ENCODE data around the gene CPB2.

The CPB2 gene, protein sequence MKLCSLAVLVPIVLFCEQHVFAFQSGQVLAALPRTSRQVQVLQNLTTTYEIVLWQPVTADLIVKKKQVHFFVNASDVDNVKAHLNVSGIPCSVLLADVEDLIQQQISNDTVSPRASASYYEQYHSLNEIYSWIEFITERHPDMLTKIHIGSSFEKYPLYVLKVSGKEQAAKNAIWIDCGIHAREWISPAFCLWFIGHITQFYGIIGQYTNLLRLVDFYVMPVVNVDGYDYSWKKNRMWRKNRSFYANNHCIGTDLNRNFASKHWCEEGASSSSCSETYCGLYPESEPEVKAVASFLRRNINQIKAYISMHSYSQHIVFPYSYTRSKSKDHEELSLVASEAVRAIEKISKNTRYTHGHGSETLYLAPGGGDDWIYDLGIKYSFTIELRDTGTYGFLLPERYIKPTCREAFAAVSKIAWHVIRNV

DNA sequence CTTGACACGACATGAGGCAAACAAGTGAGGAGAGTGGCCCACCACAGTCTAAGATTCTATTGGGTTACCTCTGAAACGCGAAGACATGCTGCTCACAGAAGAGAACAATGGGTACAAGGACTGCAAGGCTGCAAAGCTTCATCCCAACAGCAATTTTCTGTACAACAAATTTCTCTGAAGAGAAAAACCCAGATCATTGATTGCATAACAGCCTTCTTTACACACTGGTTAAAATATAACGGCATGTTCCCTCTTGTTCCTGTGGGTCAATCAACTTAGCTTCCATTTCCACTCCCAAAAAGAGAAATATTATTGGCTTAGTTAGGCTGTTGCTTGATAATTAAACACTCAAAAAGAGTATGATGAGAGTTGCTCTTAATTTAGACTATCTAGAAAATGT is at the start of gene CPB2:
TSS of gene CPB2 (minus strand) at position 166 of the 400 bp plus-strand sequence. CDS start at position 142, 24 bp downstream.
- TF ChIP-seq ZNF274 (IDR thresholded peaks at IDR 0.05; ENCODE audit: low read depth, low read length) = no peak
- no peak within 1 kb of the TSS for H3K4me3 ChIP-seq (ENCODE audit: low read length)

DNA sequence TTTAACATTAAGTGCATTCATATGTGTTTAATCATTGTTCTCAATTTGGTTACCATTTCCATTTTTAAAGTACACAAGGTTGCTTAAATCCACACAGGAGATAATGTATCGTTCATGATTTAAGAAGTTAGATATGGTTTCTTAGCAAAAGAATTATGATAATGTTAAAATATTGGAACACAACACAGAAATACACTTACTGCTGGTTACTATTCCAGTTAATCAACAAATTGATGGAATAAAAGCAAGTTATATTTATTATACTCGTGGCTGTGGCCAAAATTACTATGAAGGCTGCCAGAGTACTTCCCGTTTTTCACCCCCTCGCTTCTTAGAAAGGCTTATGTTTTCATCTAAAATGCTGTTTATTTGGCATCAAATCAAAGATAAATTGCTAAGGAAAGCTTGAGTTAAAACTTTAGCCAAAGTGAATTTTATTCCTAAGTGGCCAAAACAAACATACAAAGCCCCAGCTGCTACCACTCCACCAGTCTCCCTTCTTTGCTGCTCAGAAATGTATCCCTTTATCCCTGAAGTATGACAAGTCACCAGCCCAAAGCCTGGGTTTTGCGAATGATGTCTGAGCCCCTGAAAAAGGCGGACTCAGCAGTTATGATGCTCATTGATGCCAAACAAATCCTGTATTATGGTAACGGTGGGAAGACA is 49.4 kb upstream of the CPB2 start:
- H3K4me3 ChIP-seq (ENCODE audit: low read length) = no peak overlapping the region
- TF ChIP-seq ZNF274 (IDR thresholded peaks at IDR 0.05; ENCODE audit: low read depth, low read length) = no peak

DNA sequence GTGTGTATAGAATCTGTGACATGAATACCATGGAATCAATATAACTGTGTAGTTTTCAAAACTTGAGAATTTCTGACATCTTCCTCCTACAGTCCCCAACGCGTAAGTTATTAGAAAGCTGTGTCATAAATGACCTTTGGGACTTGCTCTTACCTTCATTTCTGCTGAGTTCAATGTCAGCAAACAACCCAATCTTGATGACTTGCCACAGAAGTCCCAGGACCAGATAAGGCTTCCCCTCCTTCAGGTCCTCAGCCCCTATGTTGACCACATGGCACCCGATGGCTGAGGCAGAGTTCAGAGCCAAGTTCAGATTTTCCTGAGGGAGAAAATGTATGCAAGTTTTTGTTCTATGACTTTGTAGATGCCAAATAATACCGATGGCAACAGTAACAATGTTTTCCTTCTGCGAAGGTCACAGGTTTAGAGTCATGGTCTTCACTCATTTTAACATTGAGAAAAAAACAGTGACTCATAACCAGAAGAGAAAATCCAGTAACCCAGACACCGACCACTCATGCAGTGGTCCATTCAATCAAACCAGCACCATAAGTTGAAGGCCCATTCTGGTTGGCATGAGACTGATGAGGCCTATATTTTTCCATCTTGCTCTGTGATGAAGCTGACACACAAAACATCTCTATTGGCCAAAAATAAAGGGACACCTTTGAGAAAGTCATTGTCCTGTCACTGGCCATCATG is 47.9 kb upstream of the CPB2 start:
- H3K4me3 ChIP-seq (ENCODE audit: low read length) = no peak overlapping the region

DNA sequence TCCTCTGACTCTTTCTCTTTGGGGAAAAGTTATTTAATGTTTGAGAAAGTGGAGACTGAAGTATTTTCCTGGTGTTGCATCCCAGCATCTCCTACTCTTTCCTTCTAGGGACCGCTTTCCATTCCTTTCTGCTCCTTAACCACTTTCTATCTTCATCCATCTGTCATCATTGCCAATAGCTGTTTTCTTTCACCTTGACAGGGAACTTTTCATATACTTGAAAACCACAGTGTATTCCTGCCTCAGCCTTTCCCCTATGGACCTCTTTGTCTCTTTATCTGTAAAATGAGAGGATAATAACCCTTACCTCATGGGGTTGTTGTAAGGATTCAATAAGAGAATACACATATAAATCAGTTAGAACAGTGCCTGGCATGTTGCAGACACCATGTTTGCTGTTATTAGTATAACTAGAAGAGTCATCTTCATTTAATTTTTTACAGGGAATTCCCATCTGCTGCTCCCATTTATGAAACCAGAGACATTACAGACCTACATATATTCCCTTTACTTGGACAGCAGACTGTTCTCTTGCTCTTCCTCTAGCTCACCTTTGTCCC is 45.4 kb upstream of the CPB2 start:
- TF ChIP-seq ZNF274 (IDR thresholded peaks at IDR 0.05; ENCODE audit: low read depth, low read length) = no peak
- no peak overlapping the region for H3K4me3 ChIP-seq (ENCODE audit: low read length)

More for the DNA sequence above, 47.9 kb upstream of the CPB2 start:
- no peak for TF ChIP-seq ZNF274 (IDR thresholded peaks at IDR 0.05; ENCODE audit: low read depth, low read length)

DNA sequence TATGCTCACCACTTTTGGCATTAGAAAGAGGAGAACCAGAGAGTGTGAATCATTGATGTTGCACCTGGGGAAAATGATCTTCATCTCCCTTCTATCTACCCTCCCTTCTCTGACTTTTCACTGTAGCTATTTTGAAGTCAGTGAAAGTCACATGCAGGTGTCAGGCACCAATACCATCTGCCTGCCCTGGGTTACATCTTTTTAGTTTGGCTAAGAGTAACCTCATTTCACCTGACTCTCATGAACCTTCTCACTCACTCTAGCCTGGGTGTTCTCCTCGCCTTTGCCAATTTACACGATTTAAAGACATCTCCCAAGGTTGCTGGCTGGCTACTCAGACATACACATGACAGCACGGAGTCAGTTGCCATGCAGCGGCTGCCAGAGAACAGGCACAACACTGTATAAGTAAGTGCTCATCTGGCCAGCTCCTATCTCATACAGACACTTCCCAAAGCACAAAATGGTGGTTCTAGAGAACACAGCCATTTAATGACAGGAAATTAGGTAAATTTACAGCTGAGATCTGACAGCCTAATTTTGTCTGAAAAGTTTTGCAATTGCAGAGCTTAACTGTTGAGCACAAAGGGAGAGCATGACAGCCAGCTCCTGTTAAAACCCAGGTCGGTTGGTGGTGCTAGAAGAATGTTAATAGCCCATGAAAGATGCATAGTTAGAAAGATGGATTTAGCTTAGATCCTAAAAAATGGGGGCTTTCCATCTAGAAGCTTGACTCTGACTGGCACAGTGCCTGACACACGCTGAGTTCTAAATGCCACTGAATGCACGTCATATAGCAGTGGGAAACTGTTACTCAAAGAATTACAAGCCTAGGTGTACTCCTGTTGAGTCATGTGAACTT is 44.7 kb upstream of the CPB2 start:
- H3K4me3 ChIP-seq (ENCODE audit: low read length) = no peak overlapping the region
- no peak for TF ChIP-seq ZNF274 (IDR thresholded peaks at IDR 0.05; ENCODE audit: low read depth, low read length)

DNA sequence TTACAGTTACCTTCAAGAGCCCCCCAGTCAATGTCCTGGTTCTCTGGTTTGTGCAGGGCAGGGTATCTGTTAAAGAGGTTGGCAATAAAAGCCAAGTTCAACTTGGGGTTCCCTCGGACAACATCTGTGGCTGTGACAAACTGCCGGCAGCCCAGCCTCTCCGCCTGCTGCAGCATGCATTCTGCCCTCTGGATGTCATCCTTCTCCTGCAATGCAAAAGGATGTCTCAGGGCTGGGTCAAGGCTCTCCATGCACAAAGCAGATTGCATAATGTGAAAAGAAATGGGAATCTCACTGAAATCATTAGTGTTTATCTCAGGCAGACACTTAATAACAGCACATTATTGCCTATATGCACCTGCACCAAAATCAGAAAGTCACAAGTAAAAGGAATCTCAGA is 42.1 kb upstream of the CPB2 start:
- TF ChIP-seq ZNF274 (IDR thresholded peaks at IDR 0.05; ENCODE audit: low read depth, low read length) = no peak
- H3K4me3 ChIP-seq (ENCODE audit: low read length) = no peak overlapping the region

DNA sequence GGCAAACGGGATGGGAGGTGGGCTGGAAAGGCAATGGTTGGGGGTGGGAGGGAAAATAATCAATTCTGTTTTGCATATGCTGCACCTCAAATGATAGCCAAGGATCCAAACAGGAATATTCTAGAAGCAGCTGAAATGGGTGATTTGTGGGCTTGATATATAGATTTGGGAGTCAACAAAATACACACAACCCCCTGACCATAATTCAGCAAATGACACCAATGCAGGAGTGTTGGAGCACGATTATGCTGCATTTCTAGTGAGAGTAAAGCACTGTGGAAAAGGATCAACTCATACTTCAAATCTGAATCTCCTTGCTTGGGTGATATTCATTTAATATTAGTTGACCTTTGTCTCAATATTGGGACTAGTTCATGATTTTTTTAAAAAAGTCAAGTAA is 41.1 kb upstream of the CPB2 start:
- TF ChIP-seq ZNF274 (IDR thresholded peaks at IDR 0.05; ENCODE audit: low read depth, low read length) = no peak
- no peak overlapping the region for H3K4me3 ChIP-seq (ENCODE audit: low read length)

DNA sequence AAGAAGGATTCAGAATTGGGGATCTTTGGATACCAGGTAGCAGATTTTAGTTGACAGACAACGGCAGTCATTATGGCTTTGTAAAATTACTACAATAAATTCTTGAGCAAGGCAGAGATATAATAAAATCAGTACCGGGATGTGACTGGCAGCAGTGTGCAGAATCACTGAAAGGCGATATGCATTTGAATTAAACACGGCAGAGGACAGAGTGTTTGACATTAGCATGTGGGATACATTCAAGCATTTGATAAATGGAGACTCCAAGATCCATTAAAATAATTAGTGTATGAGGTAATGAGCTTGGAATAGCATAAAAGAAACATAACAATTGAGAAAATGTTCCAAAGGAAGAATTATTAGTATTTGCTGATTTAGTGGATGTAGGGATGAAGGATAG is 40.3 kb upstream of the CPB2 start:
- no peak overlapping the region for H3K4me3 ChIP-seq (ENCODE audit: low read length)
- TF ChIP-seq ZNF274 (IDR thresholded peaks at IDR 0.05; ENCODE audit: low read depth, low read length) = no peak

DNA sequence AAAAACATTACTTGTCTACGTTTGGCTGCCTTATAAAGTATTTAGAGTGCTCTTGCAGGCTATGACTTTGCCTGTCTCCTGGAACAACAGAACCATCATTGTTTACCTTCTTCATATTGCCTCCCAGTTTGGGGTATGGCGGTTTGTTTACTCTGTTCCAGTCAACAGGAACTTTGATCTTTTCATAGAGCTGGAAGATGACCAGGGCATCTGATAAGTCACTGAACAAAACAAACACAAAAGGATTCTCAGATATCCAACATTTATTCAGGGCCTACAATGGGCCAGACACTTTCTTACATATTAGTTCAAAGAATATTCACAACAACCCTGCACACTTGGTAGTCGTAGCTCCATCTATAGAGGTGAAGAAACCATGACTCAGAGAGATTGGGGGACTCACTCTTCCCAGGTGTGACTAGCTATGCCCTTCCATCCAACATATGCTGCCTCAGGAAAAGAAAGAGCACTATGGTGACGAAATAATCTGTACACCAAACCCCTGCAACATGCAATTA is 38.4 kb upstream of the CPB2 start:
- no peak for TF ChIP-seq ZNF274 (IDR thresholded peaks at IDR 0.05; ENCODE audit: low read depth, low read length)
- H3K4me3 ChIP-seq (ENCODE audit: low read length) = no peak overlapping the region

DNA sequence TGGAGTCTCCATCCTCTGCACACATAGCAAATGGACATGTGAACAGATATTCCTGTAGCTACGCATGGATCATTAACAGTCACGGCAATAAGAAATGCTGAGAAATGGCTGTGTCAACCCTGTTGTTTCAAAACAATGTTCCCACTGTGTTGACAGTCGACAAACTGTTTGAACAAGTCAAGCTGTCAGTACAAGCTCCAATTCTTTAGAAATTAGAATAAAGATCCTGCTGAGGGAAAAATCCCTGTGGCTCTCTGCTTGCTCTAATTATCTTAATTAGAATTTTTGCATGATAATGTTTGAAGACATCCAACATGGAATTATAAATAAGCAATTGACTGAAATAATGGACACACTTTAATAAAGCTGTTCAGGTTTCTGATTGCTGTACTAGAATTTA is 37.9 kb upstream of the CPB2 start:
- no peak for TF ChIP-seq ZNF274 (IDR thresholded peaks at IDR 0.05; ENCODE audit: low read depth, low read length)
- no peak overlapping the region for H3K4me3 ChIP-seq (ENCODE audit: low read length)

DNA sequence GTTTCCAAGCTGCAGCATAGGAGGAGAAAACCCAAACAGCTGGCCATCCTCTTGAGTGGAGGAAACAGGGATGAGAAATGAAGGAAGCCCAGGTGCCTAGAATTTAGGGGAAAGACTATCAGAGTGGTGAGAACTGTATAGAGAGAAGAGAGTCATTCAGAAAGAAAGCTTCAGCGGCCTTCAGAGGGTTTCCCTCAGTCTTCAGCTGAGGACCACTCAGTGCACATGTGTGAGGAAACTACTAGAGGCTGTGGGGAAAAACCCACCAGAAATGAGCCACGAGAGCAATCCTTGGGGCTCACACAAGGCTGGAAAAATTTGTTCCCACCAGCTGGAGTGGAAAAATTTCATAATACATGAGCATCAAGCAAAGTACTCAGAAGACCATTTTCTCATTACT is 35.2 kb upstream of the CPB2 start:
- no peak for TF ChIP-seq ZNF274 (IDR thresholded peaks at IDR 0.05; ENCODE audit: low read depth, low read length)
- no peak overlapping the region for H3K4me3 ChIP-seq (ENCODE audit: low read length)

DNA sequence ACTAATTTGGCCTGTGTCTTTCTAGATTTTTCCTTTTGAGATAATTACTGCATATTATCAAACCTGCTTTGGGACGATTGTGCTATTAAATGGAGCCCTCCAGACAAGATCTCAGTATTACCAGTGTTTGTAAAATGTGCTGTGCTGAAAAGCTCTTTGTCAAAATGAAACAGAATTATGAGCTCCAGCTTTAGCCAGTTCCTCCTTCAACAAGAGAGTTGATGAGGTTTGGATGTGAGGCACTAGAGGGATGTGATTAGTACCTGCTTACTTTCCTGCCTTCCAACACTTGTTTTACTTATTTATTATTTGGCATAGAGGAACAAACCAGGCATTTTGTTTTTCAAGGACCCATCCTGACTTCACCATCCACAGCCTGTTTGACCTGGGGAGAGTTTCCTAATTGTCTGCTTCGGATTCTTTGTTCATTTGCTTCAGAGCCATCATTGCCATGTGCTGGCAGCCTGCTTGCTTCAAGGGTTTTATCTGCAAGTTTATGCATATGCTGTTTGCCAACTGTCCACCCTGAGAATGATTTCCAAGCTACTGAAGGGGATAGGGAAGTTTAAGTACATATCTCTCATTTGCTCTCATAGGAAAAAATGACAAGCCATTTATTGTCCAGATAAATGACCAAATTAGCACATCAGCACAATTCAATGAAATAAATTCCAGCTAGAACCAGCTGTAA is 32.9 kb upstream of the CPB2 start:
- no peak overlapping the region for H3K4me3 ChIP-seq (ENCODE audit: low read length)
- TF ChIP-seq ZNF274 (IDR thresholded peaks at IDR 0.05; ENCODE audit: low read depth, low read length) = no peak

DNA sequence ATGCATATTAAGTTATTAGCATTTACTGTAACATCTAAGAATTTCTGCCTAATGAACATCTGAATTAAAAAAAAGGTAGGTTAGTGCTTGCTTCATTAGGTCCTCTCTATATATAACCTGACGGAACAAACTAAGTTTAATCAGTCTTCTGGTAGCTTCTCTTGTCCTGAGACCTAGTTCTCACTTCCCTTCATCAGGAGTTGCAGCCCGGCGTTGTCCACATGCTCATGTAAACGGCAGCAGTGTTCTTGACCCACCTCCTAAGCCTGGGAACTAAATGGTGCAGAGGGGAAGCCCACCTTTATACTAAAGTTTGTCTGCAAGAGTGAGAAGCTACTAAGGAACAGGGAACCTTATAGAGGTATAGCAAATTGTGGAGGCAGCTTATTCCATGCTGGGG is 31.9 kb upstream of the CPB2 start:
- no peak for TF ChIP-seq ZNF274 (IDR thresholded peaks at IDR 0.05; ENCODE audit: low read depth, low read length)
- H3K4me3 ChIP-seq (ENCODE audit: low read length) = no peak overlapping the region

All from GM08714 (cell line).